Mesendoderm (in vitro differentiated cells): Measurements from ENCODE around the gene MTCP1.

Source experiments
- DNase-seq: peaks from one replicate; pipeline ENCODE4 v3.0.0; 2013
- H2AK5ac ChIP-seq: 2 replicates; pipeline ENCODE4 v1.6.1; 2013; ENCODE audit warnings: low read length, inconsistent platforms
- H2BK120ac ChIP-seq: 2 replicates; pipeline ENCODE4 v1.6.1; 2013; ENCODE audit warnings: low read depth, mild to moderate bottlenecking, low read length, moderate library complexity, mixed read lengths
- H2BK15ac ChIP-seq: replicated peaks from 2 replicates; pipeline ENCODE4 v1.6.1; 2013; ENCODE audit warnings: low read depth, mild to moderate bottlenecking, moderate library complexity
- H2BK5ac ChIP-seq: 2 replicates; pipeline ENCODE4 v1.6.1; 2013; ENCODE audit warnings: low read length, inconsistent platforms
- H3K18ac ChIP-seq: 2 replicates; pipeline ENCODE4 v1.6.1; 2013; ENCODE audit warnings: mild to moderate bottlenecking, low read length, mixed read lengths
- H3K23ac ChIP-seq: one replicate; pipeline ENCODE4 v1.6.1; 2013; ENCODE audit warnings: low read length
- H3K27ac ChIP-seq: 2 replicates; pipeline ENCODE4 v1.5.1; 2013; ENCODE audit warnings: low read depth, mild to moderate bottlenecking, inconsistent platforms, low read length, moderate library complexity
- H3K27me3 ChIP-seq: 2 replicates; pipeline ENCODE4 v1.6.1; 2013; ENCODE audit warnings: low read length, control low read depth, mild to moderate bottlenecking, inconsistent platforms; ENCODE audit not compliant: insufficient read depth, poor library complexity
- H3K36me3 ChIP-seq: 2 replicates; pipeline ENCODE4 v1.6.1; 2013; ENCODE audit warnings: low read length, inconsistent platforms; ENCODE audit not compliant: control insufficient read depth, insufficient read depth
- H3K4ac ChIP-seq: one replicate; pipeline ENCODE4 v1.6.1; 2013; ENCODE audit warnings: low read depth, mild to moderate bottlenecking, low read length, moderate library complexity
- H3K4me1 ChIP-seq: 2 replicates; pipeline ENCODE4 v1.6.1; 2013; ENCODE audit warnings: low read depth, low read length, inconsistent platforms; ENCODE audit not compliant: control insufficient read depth
- H3K4me2 ChIP-seq: 2 replicates; pipeline ENCODE4 v1.6.1; 2013; ENCODE audit warnings: low read length
- H3K4me3 ChIP-seq: 2 replicates; pipeline ENCODE4 v1.5.1; 2013; ENCODE audit warnings: mild to moderate bottlenecking, low read length
- H3K56ac ChIP-seq: one replicate; pipeline ENCODE4 v1.6.1; 2013; ENCODE audit warnings: low read length
- H3K79me1 ChIP-seq: 2 replicates; pipeline ENCODE4 v1.6.1; 2013; ENCODE audit warnings: low read length, inconsistent platforms
- H3K79me2 ChIP-seq: 2 replicates; pipeline ENCODE4 v1.6.1; 2013; ENCODE audit warnings: mild to moderate bottlenecking, low read length; ENCODE audit not compliant: control insufficient read depth, insufficient read depth
- H3K9ac ChIP-seq: 2 replicates; pipeline ENCODE4 v1.6.1; 2013; ENCODE audit warnings: low read length, inconsistent platforms
- H4K5ac ChIP-seq: one replicate; pipeline ENCODE4 v1.6.1; 2013; ENCODE audit warnings: low read length
- H4K8ac ChIP-seq: one replicate; pipeline ENCODE4 v1.6.1; 2013; ENCODE audit warnings: low read depth, mild to moderate bottlenecking, control low read depth, low read length, moderate library complexity
- WGBS: extraction: QIAGEN DNeasy Blood & Tissue Kit; methylation state at CpG from one replicate; pipeline ENCODE4 v1.1.7; 2013; ENCODE audit warnings: low lambda C conversion rate, missing lambda C conversion rate; ENCODE audit not compliant: insufficient coverage; ENCODE audit errors: extremely low coverage; 5-methylcytosine and 5-hydroxymethylcytosine counted together

MTCP1 gene

DNA sequence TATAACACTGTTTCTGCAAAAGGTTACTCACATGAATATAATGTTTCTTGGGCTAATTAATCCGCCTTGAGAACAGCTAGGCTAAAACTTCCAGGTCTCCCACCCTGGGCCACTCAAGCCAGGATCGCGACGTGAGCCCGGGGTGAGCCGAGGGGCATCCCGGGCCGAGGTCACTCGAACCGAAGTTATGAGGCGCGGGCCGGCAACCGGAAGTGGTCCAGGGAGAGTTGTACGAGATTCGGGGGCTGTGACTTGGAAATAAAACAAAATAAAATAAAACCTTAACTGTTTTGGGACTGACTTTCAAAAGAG is 317 bp downstream of the MTCP1 start:
- H3K56ac ChIP-seq, result peak overlapping the region; percentile 79
- H3K79me1 ChIP-seq, result no peaks in the 10 kb centered on the region
- no peak overlapping the region for H3K18ac ChIP-seq
- H3K4me1 ChIP-seq, result no peaks in the 10 kb centered on the region
- H3K4ac ChIP-seq, result no peak overlapping the region
- no peak overlapping the region for H2BK120ac ChIP-seq
- H3K4me2 ChIP-seq, result peak overlapping the region; percentile 59
- WGBS, result no CpG with 5 or more reads among the region's 16 CpGs
- peaks cover 3% of the 10 kb centered on the region for H3K79me2 ChIP-seq
- H2BK5ac ChIP-seq, result no peak overlapping the region
- no peak for DNase-seq
- H4K8ac ChIP-seq, result no peak overlapping the region
- H4K5ac ChIP-seq, result no peak overlapping the region
- peak overlapping the region; percentile 56 for H3K4me3 ChIP-seq
- peak overlapping the region; percentile 77 for H3K9ac ChIP-seq
- H3K36me3 ChIP-seq, result no peaks in the 10 kb centered on the region
- H3K27ac ChIP-seq, result peak overlapping the region; percentile 36
- no peaks in the 10 kb centered on the region for H3K27me3 ChIP-seq
- no peak overlapping the region for H2AK5ac ChIP-seq
- H3K23ac ChIP-seq, result no peak overlapping the region
- H2BK15ac ChIP-seq, result no peak overlapping the region

DNA sequence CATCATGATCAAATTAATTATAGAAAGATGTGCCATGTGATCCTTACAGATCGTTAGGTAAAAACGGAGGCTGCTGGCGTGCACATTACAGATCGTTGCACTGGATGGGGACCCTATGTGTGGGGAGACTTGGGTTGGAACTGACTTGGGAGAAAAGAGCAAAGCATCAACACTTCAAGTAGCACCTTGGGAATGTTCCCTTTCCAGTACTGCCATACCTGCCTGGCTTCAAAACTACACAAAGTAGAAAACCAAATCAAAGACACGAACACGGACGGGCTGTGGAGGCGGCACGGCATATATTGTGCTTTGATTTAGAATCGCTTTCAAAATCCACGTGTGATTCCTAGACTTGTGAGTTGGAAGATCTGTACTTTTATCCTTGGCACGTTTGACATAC is 898 bp downstream of the MTCP1 start:
- no peak overlapping the region for H2AK5ac ChIP-seq
- H3K4ac ChIP-seq, result no peak overlapping the region
- H3K79me2 ChIP-seq, result peaks cover 3% of the 10 kb centered on the region
- no peaks in the 10 kb centered on the region for H3K4me1 ChIP-seq
- H4K5ac ChIP-seq, result no peak overlapping the region
- no peak for DNase-seq
- no peaks in the 10 kb centered on the region for H3K27me3 ChIP-seq
- H3K56ac ChIP-seq, result peak overlapping the region; percentile 79
- no peak overlapping the region for H2BK15ac ChIP-seq
- no peak overlapping the region for H3K18ac ChIP-seq
- H3K4me2 ChIP-seq, result peak overlapping the region; percentile 59
- H3K27ac ChIP-seq, result no peak overlapping the region
- H2BK5ac ChIP-seq, result no peak overlapping the region
- no peaks in the 10 kb centered on the region for H3K79me1 ChIP-seq
- peak overlapping the region; percentile 56 for H3K4me3 ChIP-seq
- no peak overlapping the region for H4K8ac ChIP-seq
- no peak overlapping the region for H2BK120ac ChIP-seq
- WGBS, result no CpG with 5 or more reads among the region's 12 CpGs
- H3K23ac ChIP-seq, result no peak overlapping the region
- H3K9ac ChIP-seq, result peak overlapping the region; percentile 77
- H3K36me3 ChIP-seq, result no peaks in the 10 kb centered on the region

DNA sequence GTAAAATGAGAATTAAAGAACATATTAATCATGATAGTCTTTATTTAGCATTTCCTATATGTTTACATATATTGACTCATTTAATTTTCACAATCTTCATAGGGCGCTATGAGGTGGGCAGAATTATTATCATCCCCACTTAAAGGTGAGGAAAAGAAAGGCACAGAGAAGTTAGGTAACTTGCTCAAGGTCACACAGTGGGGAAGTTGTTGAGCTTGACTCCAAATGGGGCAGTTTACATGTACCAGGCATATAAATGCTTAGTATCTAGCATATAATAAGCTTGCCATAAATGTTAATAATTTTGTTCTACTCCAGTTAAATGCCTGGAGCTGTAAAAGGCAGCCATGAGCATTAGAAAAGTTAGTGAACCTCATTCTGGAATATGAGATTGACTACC is 1.5 kb downstream of the MTCP1 start:
- H3K23ac ChIP-seq, result no peak overlapping the region
- no peaks in the 10 kb centered on the region for H3K4me1 ChIP-seq
- no peak for DNase-seq
- H3K4ac ChIP-seq, result no peak overlapping the region
- H2BK5ac ChIP-seq, result no peak overlapping the region
- H3K79me2 ChIP-seq, result peaks cover 3% of the 10 kb centered on the region
- no peak overlapping the region for H2AK5ac ChIP-seq
- no peak overlapping the region for H2BK15ac ChIP-seq
- no peak overlapping the region for H2BK120ac ChIP-seq
- no peak overlapping the region for H3K9ac ChIP-seq
- H3K4me3 ChIP-seq, result no peak overlapping the region
- no peaks in the 10 kb centered on the region for H3K27me3 ChIP-seq
- WGBS, result no CpG with 5 or more reads among the region's 1 CpG
- no peak overlapping the region for H3K18ac ChIP-seq
- no peak overlapping the region for H4K8ac ChIP-seq
- no peak overlapping the region for H4K5ac ChIP-seq
- no peaks in the 10 kb centered on the region for H3K36me3 ChIP-seq
- no peak overlapping the region for H3K56ac ChIP-seq
- H3K4me2 ChIP-seq, result no peak overlapping the region
- no peaks in the 10 kb centered on the region for H3K79me1 ChIP-seq
- no peak overlapping the region for H3K27ac ChIP-seq

DNA sequence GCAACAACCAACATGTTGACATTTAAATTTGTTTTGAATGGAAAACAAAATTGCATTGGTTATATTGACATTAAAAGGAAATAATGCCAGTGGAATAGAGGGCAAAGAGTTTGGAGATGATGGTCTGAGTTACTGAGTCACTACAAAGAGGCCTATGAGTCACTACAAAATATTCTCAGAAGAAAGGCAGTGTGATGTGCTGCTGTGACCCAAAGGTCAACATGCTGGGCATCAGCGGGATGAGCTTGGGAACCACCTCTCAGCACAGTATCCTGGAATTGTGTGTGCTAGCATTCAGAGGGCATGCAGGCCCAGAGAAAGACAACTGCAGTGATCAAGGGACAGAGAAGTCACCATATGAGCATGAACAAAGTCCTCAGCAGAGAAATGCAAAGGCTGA is 2.8 kb downstream of the MTCP1 start:
- Histone ChIP-seq H3K79me2 (peaks cover 3% of the 10 kb centered on the region), H4K8ac (no peak overlapping the region), H3K79me1 (no peaks in the 10 kb centered on the region), H3K4ac (no peak overlapping the region), H3K23ac (no peak overlapping the region), H3K36me3 (no peaks in the 10 kb centered on the region), H2BK5ac (no peak overlapping the region), H3K4me2 (no peak overlapping the region), H3K9ac (no peak overlapping the region), H3K27me3 (no peaks in the 10 kb centered on the region), H2BK120ac (no peak overlapping the region), H3K27ac (no peak overlapping the region), H4K5ac (no peak overlapping the region), H3K4me3 (no peak overlapping the region), H2BK15ac (no peak overlapping the region), H3K18ac (no peak overlapping the region), H3K4me1 (no peaks in the 10 kb centered on the region), H2AK5ac (no peak overlapping the region), H3K56ac (no peak overlapping the region)
- DNase-seq, result no peak
- WGBS, result no CpG with 5 or more reads among the region's 1 CpG

DNA sequence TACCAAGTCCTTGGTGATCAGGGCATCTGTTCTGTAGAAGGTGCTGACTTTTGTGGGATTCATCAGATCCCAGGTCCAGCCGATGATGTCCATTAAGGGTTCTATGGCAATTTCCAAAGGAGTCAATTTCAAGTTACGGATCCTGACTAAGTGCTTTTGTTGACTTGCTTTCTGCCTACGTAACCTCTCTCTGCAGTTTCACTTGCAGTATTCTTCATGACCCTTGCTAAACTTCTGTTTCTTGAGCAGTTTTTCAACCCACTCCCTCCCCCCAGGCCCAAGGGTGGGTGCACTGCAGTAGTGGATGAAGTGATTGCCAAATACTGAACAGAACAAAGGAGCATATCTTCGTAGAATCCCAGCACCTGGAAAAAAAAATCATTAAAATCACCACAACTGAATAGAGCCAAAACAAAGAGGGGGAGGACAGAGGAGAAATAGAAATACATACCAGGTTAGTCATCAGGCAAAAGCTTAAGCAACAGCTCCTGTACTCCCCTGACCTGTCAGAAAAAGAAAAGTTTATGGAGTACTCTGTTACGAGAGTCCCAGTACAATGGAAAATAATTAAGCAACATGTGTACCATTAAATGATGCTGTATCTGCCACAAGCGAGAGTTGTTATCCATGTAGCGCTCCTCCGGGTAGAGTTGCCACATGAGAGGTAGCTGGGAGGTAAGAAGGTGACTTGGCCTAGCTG is 5.8 kb downstream of the MTCP1 start:
- no peak overlapping the region for H3K27ac ChIP-seq
- H2BK120ac ChIP-seq, result no peak overlapping the region
- H2BK15ac ChIP-seq, result no peak overlapping the region
- no peak overlapping the region for H4K5ac ChIP-seq
- no peak overlapping the region for H3K4me3 ChIP-seq
- H3K4me2 ChIP-seq, result no peak overlapping the region
- H3K4me1 ChIP-seq, result no peaks in the 10 kb centered on the region
- H3K36me3 ChIP-seq, result no peaks in the 10 kb centered on the region
- H2BK5ac ChIP-seq, result no peak overlapping the region
- H3K56ac ChIP-seq, result no peak overlapping the region
- H3K27me3 ChIP-seq, result no peaks in the 10 kb centered on the region
- no peak overlapping the region for H4K8ac ChIP-seq
- no CpG with 5 or more reads among the region's 8 CpGs for WGBS
- no peak for DNase-seq
- no peak overlapping the region for H3K23ac ChIP-seq
- H3K79me2 ChIP-seq, result no peaks in the 10 kb centered on the region
- H3K4ac ChIP-seq, result no peak overlapping the region
- no peak overlapping the region for H3K18ac ChIP-seq
- H3K79me1 ChIP-seq, result no peaks in the 10 kb centered on the region
- H3K9ac ChIP-seq, result no peak overlapping the region
- H2AK5ac ChIP-seq, result no peak overlapping the region

DNA sequence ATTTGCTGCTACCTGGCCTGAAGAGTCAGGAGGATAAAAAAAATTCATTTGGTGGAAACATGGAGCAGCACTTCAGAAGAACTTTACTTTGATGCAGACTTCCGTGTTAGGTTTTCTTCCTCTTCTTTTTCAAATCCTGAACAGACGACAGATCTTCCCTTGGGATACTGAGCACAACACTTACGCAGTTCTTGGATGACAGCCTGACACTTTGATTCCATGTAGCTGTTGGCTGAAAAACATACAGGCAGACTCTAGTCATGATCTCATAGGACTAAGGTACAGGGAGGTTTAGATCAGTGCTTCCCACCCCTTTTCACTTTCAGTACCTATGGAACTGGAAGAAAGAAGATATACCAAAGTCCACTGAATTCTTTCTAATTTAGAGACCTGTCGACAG is 9.2 kb downstream of the MTCP1 start:
- no peak overlapping the region for H2BK120ac ChIP-seq
- H4K8ac ChIP-seq, result no peak overlapping the region
- no peak overlapping the region for H3K27ac ChIP-seq
- no peak overlapping the region for H3K56ac ChIP-seq
- DNase-seq, result no peak
- no peak overlapping the region for H3K4ac ChIP-seq
- H2BK15ac ChIP-seq, result no peak overlapping the region
- H3K4me3 ChIP-seq, result no peak overlapping the region
- no peak overlapping the region for H3K4me2 ChIP-seq
- WGBS, result no CpG with 5 or more reads among the region's 4 CpGs
- no peak overlapping the region for H3K23ac ChIP-seq
- no peaks in the 10 kb centered on the region for H3K4me1 ChIP-seq
- no peak overlapping the region for H3K18ac ChIP-seq
- H3K9ac ChIP-seq, result no peak overlapping the region
- no peak overlapping the region for H2AK5ac ChIP-seq
- H4K5ac ChIP-seq, result no peak overlapping the region
- H2BK5ac ChIP-seq, result no peak overlapping the region
- H3K27me3 ChIP-seq, result no peaks in the 10 kb centered on the region
- no peaks in the 10 kb centered on the region for H3K79me1 ChIP-seq
- no peaks in the 10 kb centered on the region for H3K36me3 ChIP-seq
- H3K79me2 ChIP-seq, result no peaks in the 10 kb centered on the region
